H9 (cell line): ENCODE measurements around the gene CD300H. TPM values are rescaled to one million over a fixed set of nuclear protein-coding genes. Genes with fewer than 3 reads are reported as not detected.

Experiments used
- DNase-seq: peaks from one replicate; pipeline ENCODE4 v3.0.0-alpha.2; 2017
- H2AFZ ChIP-seq: one replicate; pipeline ENCODE4 v1.6.1; 2013; ENCODE audit warnings: mild to moderate bottlenecking, low read length, control low read depth, moderate library complexity
- H2AK5ac ChIP-seq: 2 replicates; pipeline ENCODE4 v1.6.1; 2013; ENCODE audit warnings: low read length, control low read depth, mixed read lengths; ENCODE audit not compliant: insufficient read length
- H2BK120ac ChIP-seq: one replicate; pipeline ENCODE4 v1.6.1; 2013; ENCODE audit warnings: low read depth, mild to moderate bottlenecking, low read length, control low read depth, inconsistent platforms; ENCODE audit not compliant: poor library complexity, severe bottlenecking
- H2BK12ac ChIP-seq: 2 replicates; pipeline ENCODE4 v1.6.1; 2013; ENCODE audit warnings: low read length, control low read depth, mixed read lengths, low read depth; ENCODE audit not compliant: insufficient read length
- H2BK15ac ChIP-seq: 2 replicates; pipeline ENCODE4 v1.6.1; 2013; ENCODE audit warnings: low read depth, low read length, control low read depth
- H2BK20ac ChIP-seq: one replicate; pipeline ENCODE4 v1.6.1; 2013; ENCODE audit warnings: low read depth, mild to moderate bottlenecking, low read length, control low read depth, inconsistent platforms; ENCODE audit not compliant: poor library complexity, severe bottlenecking
- H2BK5ac ChIP-seq: 2 replicates; pipeline ENCODE4 v1.6.1; 2013; ENCODE audit warnings: low read length, control low read depth, mixed read lengths; ENCODE audit not compliant: insufficient read length
- H3K14ac ChIP-seq: 2 replicates; pipeline ENCODE4 v1.6.1; 2013; ENCODE audit warnings: low read length, control low read depth; ENCODE audit not compliant: insufficient read depth
- H3K18ac ChIP-seq: 2 replicates; pipeline ENCODE4 v1.6.1; 2013; ENCODE audit warnings: low read depth, mild to moderate bottlenecking, mixed read lengths, low read length, control low read depth; ENCODE audit not compliant: insufficient read length
- H3K23ac ChIP-seq: 2 replicates; pipeline ENCODE4 v1.6.1; 2013; ENCODE audit warnings: low read length, control low read depth, mixed read lengths, low read depth; ENCODE audit not compliant: insufficient read length
- H3K23me2 ChIP-seq: 2 replicates; pipeline ENCODE4 v1.6.1; 2013; ENCODE audit warnings: low read depth, mild to moderate bottlenecking, mixed read lengths, low read length, control low read depth; ENCODE audit not compliant: insufficient read length, poor library complexity, severe bottlenecking
- H3K27ac ChIP-seq: 2 replicates; pipeline ENCODE4 v1.5.1; 2013; ENCODE audit warnings: low read length, control low read depth, mixed read lengths, low read depth; ENCODE audit not compliant: insufficient read length
- H3K27me3 ChIP-seq: 2 replicates; pipeline ENCODE4 v1.6.1; 2013; ENCODE audit warnings: low read length, control low read depth, inconsistent platforms; ENCODE audit not compliant: insufficient read depth
- H3K4ac ChIP-seq: 2 replicates; pipeline ENCODE4 v1.6.1; 2013; ENCODE audit warnings: low read depth, mild to moderate bottlenecking, control low read depth, inconsistent platforms, low read length, moderate library complexity
- H3K4me1 ChIP-seq: 2 replicates; pipeline ENCODE4 v1.6.1; 2013; ENCODE audit warnings: low read length, control low read depth, inconsistent platforms; ENCODE audit not compliant: insufficient read depth
- H3K4me2 ChIP-seq: 2 replicates; pipeline ENCODE4 v1.6.1; 2013; ENCODE audit warnings: low read length, control low read depth, mixed read lengths; ENCODE audit not compliant: insufficient read length, insufficient read depth
- H3K56ac ChIP-seq: 2 replicates; pipeline ENCODE4 v1.6.1; 2013; ENCODE audit warnings: low read depth, mild to moderate bottlenecking, mixed read lengths, low read length, control low read depth; ENCODE audit not compliant: insufficient read length
- H3K79me1 ChIP-seq: 2 replicates; pipeline ENCODE4 v1.6.1; 2013; ENCODE audit warnings: low read depth, mild to moderate bottlenecking, moderate library complexity, low read length, control low read depth, inconsistent platforms; ENCODE audit not compliant: insufficient read depth, poor library complexity, severe bottlenecking
- H3K79me2 ChIP-seq: 2 replicates; pipeline ENCODE4 v1.6.1; 2013; ENCODE audit warnings: low read length, control low read depth, inconsistent platforms; ENCODE audit not compliant: insufficient read depth
- H3K9ac ChIP-seq: 2 replicates; pipeline ENCODE4 v1.6.1; 2013; ENCODE audit warnings: low read length, control low read depth, mixed read lengths; ENCODE audit not compliant: insufficient read length; ENCODE audit errors: extremely low read depth
- H3K9me3 ChIP-seq: one replicate; pipeline ENCODE4 v1.6.1; 2013; ENCODE audit warnings: low read depth, low read length, inconsistent platforms; ENCODE audit not compliant: control insufficient read depth
- H3T11ph ChIP-seq: one replicate; pipeline ENCODE4 v1.6.1; 2013; ENCODE audit warnings: mild to moderate bottlenecking, low read length, control low read depth, inconsistent platforms
- H4K20me1 ChIP-seq: one replicate; pipeline ENCODE4 v1.6.1; 2013; ENCODE audit not compliant: control insufficient read depth, insufficient read length, insufficient read depth
- H4K5ac ChIP-seq: 2 replicates; pipeline ENCODE4 v1.6.1; 2013; ENCODE audit warnings: low read depth, mild to moderate bottlenecking, mixed read lengths, low read length, control low read depth; ENCODE audit not compliant: insufficient read length
- H4K8ac ChIP-seq: replicated peaks from 2 replicates; pipeline ENCODE4 v1.6.1; 2013; ENCODE audit warnings: low read length, control low read depth, mixed read lengths, low read depth; ENCODE audit not compliant: insufficient read length
- H4K91ac ChIP-seq: 2 replicates; pipeline ENCODE4 v1.6.1; 2013; ENCODE audit warnings: low read depth, mild to moderate bottlenecking, moderate library complexity, mixed read lengths, low read length, control low read depth; ENCODE audit not compliant: insufficient read length
- H3K27ac Mint-ChIP-seq, 3 experiments: 2 replicates in 2 of 3; 3 replicates in 1 of 3; pipeline ENCODE4 v1.8.0; 2020 to 2021; ENCODE audit warnings: mixed read lengths in 3 of 3, mild to moderate bottlenecking in 1 of 3, moderate library complexity in 1 of 3
- H3K27me3 Mint-ChIP-seq: 2 replicates; pipeline ENCODE4 v1.8.0; 2021; ENCODE audit warnings: low read depth, mild to moderate bottlenecking, moderate library complexity, mixed read lengths
- H3K36me3 Mint-ChIP-seq, 3 experiments: 2 replicates in 2 of 3; 3 replicates in 1 of 3; pipeline ENCODE4 v1.8.0; 2020 to 2021; ENCODE audit warnings: low read depth in 3 of 3, mixed read lengths in 3 of 3; ENCODE audit not compliant: insufficient read depth in 1 of 3
- H3K4me1 Mint-ChIP-seq, 2 experiments: 2 replicates each; pipeline ENCODE4 v1.8.0; 2020; ENCODE audit warnings: mixed read lengths in 2 of 2
- H3K4me3 Mint-ChIP-seq, 2 experiments: 2 replicates in 1 of 2; 3 replicates in 1 of 2; pipeline ENCODE4 v1.8.0; 2020 to 2021; ENCODE audit warnings: mild to moderate bottlenecking in 2 of 2, mixed read lengths in 2 of 2, moderate library complexity in 1 of 2
- H3K9me3 Mint-ChIP-seq, 2 experiments: 2 replicates in 1 of 2; 3 replicates in 1 of 2; pipeline ENCODE4 v1.8.0; 2020; ENCODE audit warnings: mild to moderate bottlenecking in 2 of 2, mixed read lengths in 2 of 2, moderate library complexity in 1 of 2
- CTCF ChIP-seq: fragments of 200-600 bp; sonication (generic); conservative IDR thresholded peaks from 3 replicates; pipeline ENCODE4 v1.8.0; 2021; ENCODE audit warnings: antibody characterized with exemption, mild to moderate bottlenecking
- WGBS: extraction: QIAGEN DNeasy Blood & Tissue Kit; methylation state at CpG from one replicate; pipeline ENCODE4 v1.1.7; 2013; ENCODE audit warnings: missing lambda C conversion rate, low lambda C conversion rate, mixed read lengths; ENCODE audit not compliant: insufficient read length; ENCODE audit errors: extremely low coverage; 5-methylcytosine and 5-hydroxymethylcytosine counted together
- total RNA-seq: library from RNA; stranded (reverse); gene quantifications from 2 replicates; pipeline ENCODE4 v1.2.1, GENCODE V29; 2021

Gene CD300H
- total RNA-seq, 1 experiment from 2014 or later, result not detected

- H4K8ac ChIP-seq, result no peak overlapping the region
- no peaks in the 10 kb centered on the region for H3K79me1 ChIP-seq
- no peak overlapping the region for H2BK12ac ChIP-seq
- no peak overlapping the region for H3T11ph ChIP-seq
- H4K5ac ChIP-seq, result no peak overlapping the region
- H2BK120ac ChIP-seq, result no peak overlapping the region
- no peak overlapping the region for H3K27ac ChIP-seq
- no peaks in the 10 kb centered on the region for H3K9me3 ChIP-seq
- H2BK5ac ChIP-seq, result no peak overlapping the region
- TF ChIP-seq CTCF, result no peak
- H2BK15ac ChIP-seq, result no peak overlapping the region
- no CpG with 5 or more reads among the region's 23 CpGs for WGBS
- DNase-seq, result no peak
- Mint-ChIP-seq H3K4me3 (no peak overlapping the region), H3K27ac (peak overlapping the region in 1 of 3 experiments; percentile 56; a peak in 1 of 7 replicates), H3K9me3 (peaks cover 0 to 2% of the 10 kb centered on the region in 2 experiments; a peak in 1 of 5 replicates), H3K4me1 (no peaks in the 10 kb centered on the region), H3K36me3 (no peaks in the 10 kb centered on the region), H3K27me3 (peaks cover 44% of the 10 kb centered on the region)
- H3K23me2 ChIP-seq, result no peaks in the 10 kb centered on the region
- no peak overlapping the region for H3K14ac ChIP-seq
- no peak overlapping the region for H3K9ac ChIP-seq
- H3K18ac ChIP-seq, result no peak overlapping the region
- H3K4ac ChIP-seq, result no peak overlapping the region
- no peak overlapping the region for H3K23ac ChIP-seq
- H3K56ac ChIP-seq, result no peak overlapping the region
- H2BK20ac ChIP-seq, result no peak overlapping the region
- H3K4me2 ChIP-seq, result no peak overlapping the region
- H3K27me3 ChIP-seq, result no peaks in the 10 kb centered on the region
- no peaks in the 10 kb centered on the region for H4K20me1 ChIP-seq
- no peak overlapping the region for H2AK5ac ChIP-seq
- no peaks in the 10 kb centered on the region for H3K4me1 ChIP-seq
- no peak overlapping the region for H4K91ac ChIP-seq
- no peaks in the 10 kb centered on the region for H3K79me2 ChIP-seq
- no peak overlapping the region for H2AFZ ChIP-seq
Observed at GRCh38 chr17:74541176-74542111, 25.9 kb downstream of the CD300H start.
